Stimulated activated CD4-positive, alpha-beta T cell treated with anti-CD3 and anti-CD28 coated beads, Interleukin-4, amount 100 ng/mL, for 24 hours (primary cell): ENCODE results near the gene INSRR.

Experiments
- DNase-seq: peaks from one replicate; pipeline ENCODE4 v3.0.0-alpha.2; 2020

INSRR gene

GRCh38 chr1:156869455-156869854, 10.5 kb upstream of the INSRR start:
- no peak for DNase-seq

GRCh38 chr1:156868341-156868740, 9.4 kb upstream of the INSRR start:
- DNase-seq, result no peak

GRCh38 chr1:156866249-156866909, 7.5 kb upstream of the INSRR start:
- DNase-seq, result no peak

- DNase-seq, result no peak
Measured at GRCh38 chr1:156865865-156866248, 6.9 kb upstream of the INSRR start.

GRCh38 chr1:156865258-156865657, 6.3 kb upstream of the INSRR start:
- no peak for DNase-seq

GRCh38 chr1:156864796-156865195, 5.9 kb upstream of the INSRR start:
- no peak for DNase-seq

GRCh38 chr1:156863631-156864030, 4.7 kb upstream of the INSRR start:
- DNase-seq, result no peak

GRCh38 chr1:156862997-156863599, 4.2 kb upstream of the INSRR start:
- no peak for DNase-seq

- no peak for DNase-seq
Measured at GRCh38 chr1:156862584-156862983, 3.7 kb upstream of the INSRR start.

- peak; percentile 47 for DNase-seq
Measured at GRCh38 chr1:156860628-156861423, 1.9 kb upstream of the INSRR start, which contains the start of gene NTRK1. TSS of gene NTRK1 (plus strand) at chr1:156860865. CDS start at chr1:156860935, 70 bp downstream.

GRCh38 chr1:156860113-156860627, 1.3 kb upstream of the INSRR start:
- DNase-seq, result peak; percentile 59

GRCh38 chr1:156859523-156860112, 701 bp upstream of the INSRR start:
- peak; percentile 15 for DNase-seq

GRCh38 chr1:156858555-156858956, 361 bp downstream of the INSRR start:
- no peak for DNase-seq

GRCh38 chr1:156857532-156857931, 1.4 kb downstream of the INSRR start:
- no peak for DNase-seq

- DNase-seq, result no peak
Measured at GRCh38 chr1:156856282-156856785, 2.6 kb downstream of the INSRR start.

GRCh38 chr1:156854634-156855033, 4.3 kb downstream of the INSRR start:
- DNase-seq, result no peak

- DNase-seq, result no peak
Measured at GRCh38 chr1:156853761-156854160, 5.2 kb downstream of the INSRR start.

GRCh38 chr1:156852418-156852874, 6.5 kb downstream of the INSRR start:
- no peak for DNase-seq

GRCh38 chr1:156851779-156852417, 7.0 kb downstream of the INSRR start:
- DNase-seq, result no peak

GRCh38 chr1:156849151-156849496, 9.8 kb downstream of the INSRR start:
- DNase-seq, result no peak

GRCh38 chr1:156848461-156849150, 10.3 kb downstream of the INSRR start:
- DNase-seq, result peak; percentile 49
